Stimulated activated naive B cell treated with anti-CD40 and anti-IgM and Interleukin-4, amounts not matched to agents 10 μg/mL and 1 μg/mL and 100 μg/mL, for 72 hours (primary cell): ENCODE measurements around the gene FAM184A.
"Not testable (repeated sequence)": the region's sequence is repeated elsewhere in the genome, so short reads cannot be mapped to it uniquely, and the experiment has no call there.

ENCODE experiments used
- ATAC-seq, 2 donors: fragments of 150-1000 bp; cut with Tn5 transposase; replicated peaks; 2 replicates each; pipeline ENCODE4 v1.10.0; 2021; ENCODE audit warnings: moderate library complexity in 1 of 2
- DNase-seq: peaks from one replicate; pipeline ENCODE4 v3.0.0; 2021
- H3K27ac Mint-ChIP-seq: one replicate; pipeline ENCODE4 v1.8.0; 2022; ENCODE audit warnings: mild to moderate bottlenecking, mixed read lengths
- H3K27me3 Mint-ChIP-seq, 2 donors: one replicate each; pipeline ENCODE4 v1.8.0; 2022; ENCODE audit warnings: mixed read lengths in 2 of 2
- H3K36me3 Mint-ChIP-seq, 2 donors: one replicate each; pipeline ENCODE4 v1.8.0; 2022; ENCODE audit warnings: mixed read lengths in 2 of 2, mild to moderate bottlenecking in 1 of 2
- H3K4me1 Mint-ChIP-seq, 2 donors: one replicate each; pipeline ENCODE4 v1.8.0; 2022; ENCODE audit warnings: mixed read lengths in 2 of 2, mild to moderate bottlenecking in 1 of 2
- H3K4me3 Mint-ChIP-seq, 2 donors: one replicate each; pipeline ENCODE4 v1.8.0; 2022; ENCODE audit warnings: mild to moderate bottlenecking in 2 of 2, mixed read lengths in 2 of 2, moderate library complexity in 1 of 2
- H3K9me3 Mint-ChIP-seq, 2 donors: one replicate each; pipeline ENCODE4 v1.8.0; 2022; ENCODE audit warnings: mixed read lengths in 2 of 2, mild to moderate bottlenecking in 1 of 2

FAM184A gene

GRCh38 chr6:119032428-119032827 lies 46.0 kb downstream of the FAM184A start:
- DNase-seq (no peak), ATAC-seq (no peak)
- Mint-ChIP-seq H3K4me3 (no peak overlapping the region), H3K27ac (no peak overlapping the region), H3K9me3 (no peaks in the 10 kb centered on the region), H3K4me1 (no peaks in the 10 kb centered on the region), H3K27me3 (no peaks in the 10 kb centered on the region), H3K36me3 (no peaks in the 10 kb centered on the region)

- H3K27ac Mint-ChIP-seq, result no peak overlapping the region
- peaks cover 2 to 3% of the 10 kb centered on the region in 2 donors for H3K9me3 Mint-ChIP-seq
These were observed 47.7 kb downstream of the FAM184A start for GRCh38 chr6:119030759-119031158.

GRCh38 chr6:119028091-119028490 lies 50.4 kb downstream of the FAM184A start:
- peaks cover 2 to 3% of the 10 kb centered on the region in 2 donors for H3K9me3 Mint-ChIP-seq
- H3K4me3 Mint-ChIP-seq, result no peak overlapping the region
- peaks cover 0 to 4% of the 10 kb centered on the region in 2 donors for H3K27me3 Mint-ChIP-seq
- H3K36me3 Mint-ChIP-seq, result no peaks in the 10 kb centered on the region
- DNase-seq, result no peak
- no peak for ATAC-seq
- H3K4me1 Mint-ChIP-seq, result no peaks in the 10 kb centered on the region
- H3K27ac Mint-ChIP-seq, result no peak overlapping the region

More at GRCh38 chr6:119030759-119031158, 47.7 kb downstream of the FAM184A start:
- Mint-ChIP-seq H3K27me3 (peaks cover 0 to 4% of the 10 kb centered on the region in 2 donors), H3K4me3 (no peak overlapping the region), H3K4me1 (no peaks in the 10 kb centered on the region), H3K36me3 (no peaks in the 10 kb centered on the region)
- DNase-seq (no peak), ATAC-seq (no peak)

DNA sequence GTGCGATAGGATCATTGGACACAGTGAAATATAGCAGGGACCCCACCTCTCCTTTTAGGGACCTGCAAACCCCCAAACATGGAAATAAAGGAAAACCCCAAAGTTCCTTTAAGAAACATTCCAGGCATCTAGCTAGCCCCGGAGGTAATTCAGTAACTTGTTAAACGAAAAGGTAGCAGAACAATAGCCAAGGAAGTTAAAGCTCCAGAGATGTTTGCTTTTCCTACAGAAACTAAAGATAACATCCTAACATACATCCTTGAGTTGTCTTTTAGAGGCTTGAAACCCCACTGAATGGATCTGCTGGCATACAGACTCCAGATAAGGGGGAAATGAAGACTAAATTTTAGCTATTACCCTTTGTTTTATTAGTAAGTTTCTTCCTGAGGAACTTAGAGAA lies 51.0 kb downstream of the FAM184A start:
- no peaks in the 10 kb centered on the region for H3K36me3 Mint-ChIP-seq
- peaks cover 0 to 4% of the 10 kb centered on the region in 2 donors for H3K27me3 Mint-ChIP-seq
- H3K27ac Mint-ChIP-seq, result no peak overlapping the region
- DNase-seq (no peak), ATAC-seq (no peak)
- no peak overlapping the region for H3K4me3 Mint-ChIP-seq
- no peaks in the 10 kb centered on the region for H3K4me1 Mint-ChIP-seq
- H3K9me3 Mint-ChIP-seq, result peaks cover 2 to 3% of the 10 kb centered on the region in 2 donors

- H3K9me3 Mint-ChIP-seq, result peaks cover 2 to 3% of the 10 kb centered on the region in 2 donors
- no peak overlapping the region for H3K27ac Mint-ChIP-seq
- H3K36me3 Mint-ChIP-seq, result no peaks in the 10 kb centered on the region
- ATAC-seq (no peak), DNase-seq (no peak)
- H3K4me1 Mint-ChIP-seq, result no peaks in the 10 kb centered on the region
- peaks cover 0 to 4% of the 10 kb centered on the region in 2 donors for H3K27me3 Mint-ChIP-seq
- H3K4me3 Mint-ChIP-seq, result no peak overlapping the region
These were observed 51.6 kb downstream of the FAM184A start for GRCh38 chr6:119026822-119027221.

GRCh38 chr6:119025793-119026192 lies 52.7 kb downstream of the FAM184A start:
- H3K9me3 Mint-ChIP-seq, result peaks cover 2 to 3% of the 10 kb centered on the region in 2 donors
- no peak for DNase-seq
- no peaks in the 10 kb centered on the region for H3K36me3 Mint-ChIP-seq
- ATAC-seq, result no peak
- H3K27ac Mint-ChIP-seq, result no peak overlapping the region
- H3K27me3 Mint-ChIP-seq, result peaks cover 0 to 4% of the 10 kb centered on the region in 2 donors
- no peak overlapping the region for H3K4me3 Mint-ChIP-seq
- H3K4me1 Mint-ChIP-seq, result no peaks in the 10 kb centered on the region

- peaks cover 0 to 4% of the 10 kb centered on the region in 2 donors for H3K27me3 Mint-ChIP-seq
- H3K9me3 Mint-ChIP-seq, result peaks cover 2 to 3% of the 10 kb centered on the region in 2 donors
- H3K27ac Mint-ChIP-seq, result no peak overlapping the region
- no peaks in the 10 kb centered on the region for H3K4me1 Mint-ChIP-seq
- no peak overlapping the region for H3K4me3 Mint-ChIP-seq
- no peaks in the 10 kb centered on the region for H3K36me3 Mint-ChIP-seq
- ATAC-seq (no peak), DNase-seq (no peak)
These were observed 54.4 kb downstream of the FAM184A start for GRCh38 chr6:119024111-119024510.

- Mint-ChIP-seq H3K36me3 (no peaks in the 10 kb centered on the region), H3K9me3 (peaks cover 2 to 3% of the 10 kb centered on the region in 2 donors), H3K27ac (no peak overlapping the region), H3K27me3 (peaks cover 0 to 4% of the 10 kb centered on the region in 2 donors), H3K4me3 (no peak overlapping the region), H3K4me1 (no peaks in the 10 kb centered on the region)
- DNase-seq (no peak), ATAC-seq (no peak)
These were observed 55.7 kb downstream of the FAM184A start for GRCh38 chr6:119022796-119023195.

DNA sequence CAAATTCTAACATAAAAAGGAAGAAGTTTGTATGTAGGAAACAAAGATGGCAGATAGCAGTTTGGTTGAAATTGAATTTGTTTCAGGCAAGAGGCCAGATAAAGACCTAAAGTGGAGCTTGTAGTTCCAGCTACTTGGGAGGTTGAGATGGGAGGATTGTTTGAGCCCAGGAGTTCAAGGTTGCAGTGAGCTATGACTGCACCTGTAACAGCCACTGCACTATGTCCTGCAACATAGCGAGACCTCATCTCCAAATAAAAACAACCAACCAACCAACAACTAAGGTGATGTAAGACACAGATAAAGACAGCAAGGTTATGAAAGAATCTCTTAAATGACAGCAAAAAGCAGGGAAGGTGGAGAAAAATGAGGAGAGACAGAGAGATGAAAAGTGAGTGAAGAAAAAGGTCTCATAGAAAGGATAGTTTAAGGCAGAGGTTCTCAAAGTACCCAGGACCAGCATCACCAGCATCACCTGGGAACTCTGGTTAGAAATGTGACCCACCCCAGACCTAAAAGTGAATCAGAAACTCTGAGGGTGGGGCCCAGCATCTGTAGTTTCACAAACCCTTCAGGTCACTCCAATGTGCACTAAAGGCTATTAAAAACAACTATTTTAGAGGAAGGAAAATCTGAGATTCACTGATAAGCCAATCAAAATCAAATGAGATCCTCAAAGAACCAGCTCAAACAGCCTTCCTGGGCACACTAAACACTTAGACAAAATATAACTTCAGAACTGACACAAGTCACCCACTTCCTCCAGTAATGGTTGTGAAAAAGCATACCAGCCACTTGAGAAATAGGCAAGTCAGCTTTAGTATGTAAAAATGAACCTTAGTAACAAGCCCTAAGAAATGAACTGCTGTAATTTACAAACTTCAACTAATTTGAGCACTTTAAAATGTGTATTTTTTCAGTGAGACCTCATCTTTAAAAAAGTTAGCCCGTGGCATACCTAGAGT lies 57.6 kb downstream of the FAM184A start:
- DNase-seq, result no peak

GRCh38 chr6:119015165-119015564 lies 63.3 kb downstream of the FAM184A start:
- H3K9me3 Mint-ChIP-seq, H3K4me3 Mint-ChIP-seq, H3K36me3 Mint-ChIP-seq, DNase-seq, H3K27me3 Mint-ChIP-seq, H3K4me1 Mint-ChIP-seq, ATAC-seq, H3K27ac Mint-ChIP-seq: not testable (repeated sequence)

More for the DNA sequence above, 57.6 kb downstream of the FAM184A start:
- ATAC-seq, result no peak
- H3K4me1 Mint-ChIP-seq, result no peaks in the 10 kb centered on the region
- no peaks in the 10 kb centered on the region for H3K27me3 Mint-ChIP-seq
- no peaks in the 10 kb centered on the region for H3K9me3 Mint-ChIP-seq
- H3K27ac Mint-ChIP-seq, result no peak overlapping the region
- H3K4me3 Mint-ChIP-seq, result no peak overlapping the region
- H3K36me3 Mint-ChIP-seq, result no peaks in the 10 kb centered on the region

DNA sequence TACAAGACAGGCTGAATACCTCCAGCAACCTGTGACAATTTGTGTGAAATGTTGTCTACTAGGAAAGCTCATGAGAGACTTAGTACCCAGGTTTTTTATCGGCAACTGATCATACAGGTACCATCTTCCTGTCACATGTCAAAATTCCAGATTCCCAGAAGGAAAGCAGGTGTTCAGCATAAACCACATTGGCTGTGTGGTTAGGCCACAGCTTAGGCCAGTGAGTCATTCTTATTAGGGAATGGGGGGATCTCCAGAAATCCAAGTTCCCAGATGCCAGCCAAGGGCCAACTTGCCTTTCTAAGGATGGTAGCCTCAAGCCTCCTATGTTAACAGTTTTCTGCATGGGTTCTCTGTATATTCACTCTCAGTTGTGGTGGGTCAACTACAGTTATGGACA lies 65.9 kb downstream of the FAM184A start:
- H3K4me1 Mint-ChIP-seq, result no peaks in the 10 kb centered on the region

GRCh38 chr6:119009266-119009665 lies 69.2 kb downstream of the FAM184A start:
- DNase-seq, H3K27me3 Mint-ChIP-seq, H3K27ac Mint-ChIP-seq, ATAC-seq, H3K4me3 Mint-ChIP-seq, H3K36me3 Mint-ChIP-seq, H3K4me1 Mint-ChIP-seq, H3K9me3 Mint-ChIP-seq: not testable (repeated sequence)

More for the DNA sequence above, 65.9 kb downstream of the FAM184A start:
- ATAC-seq, result no peak
- H3K27ac Mint-ChIP-seq, result no peak overlapping the region
- peaks cover 0 to 5% of the 10 kb centered on the region in 2 donors for H3K36me3 Mint-ChIP-seq
- no peaks in the 10 kb centered on the region for H3K27me3 Mint-ChIP-seq
- no peak overlapping the region for H3K4me3 Mint-ChIP-seq
- peaks cover 9% of the 10 kb centered on the region in 2 donors for H3K9me3 Mint-ChIP-seq
- DNase-seq, result no peak

DNA sequence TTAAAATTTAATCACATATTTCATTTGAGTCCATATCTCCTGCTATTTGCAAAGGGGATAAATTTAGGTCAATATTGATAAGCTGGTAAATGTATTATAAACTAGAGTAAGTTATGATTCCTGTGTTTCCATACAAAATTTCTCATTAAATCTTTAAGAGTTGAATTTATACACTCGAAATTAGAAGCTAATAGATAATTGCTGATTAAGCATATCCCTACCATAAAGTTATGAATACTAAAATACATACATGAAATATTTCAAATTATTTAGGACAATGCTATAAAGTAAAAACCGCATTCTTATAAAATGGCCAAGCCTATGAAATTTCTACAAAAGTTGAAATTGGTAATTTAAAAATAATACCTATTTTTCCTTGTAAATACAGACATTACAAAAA lies 71.5 kb downstream of the FAM184A start:
- no peak for ATAC-seq
- Mint-ChIP-seq H3K36me3 (peaks cover 0 to 5% of the 10 kb centered on the region in 2 donors), H3K4me1 (no peaks in the 10 kb centered on the region), H3K4me3 (no peak overlapping the region), H3K27me3 (no peaks in the 10 kb centered on the region), H3K9me3 (peaks cover 9% of the 10 kb centered on the region in 2 donors), H3K27ac (no peak overlapping the region)
- DNase-seq, result no peak

GRCh38 chr6:119002069-119002468 lies 76.4 kb downstream of the FAM184A start:
- Mint-ChIP-seq H3K4me1 (no peaks in the 10 kb centered on the region), H3K36me3 (no peaks in the 10 kb centered on the region), H3K4me3 (no peak overlapping the region), H3K27me3 (no peaks in the 10 kb centered on the region), H3K27ac (no peak overlapping the region), H3K9me3 (no peaks in the 10 kb centered on the region)
- DNase-seq, result no peak
- no peak for ATAC-seq

- Mint-ChIP-seq H3K27ac (no peak overlapping the region), H3K36me3 (no peaks in the 10 kb centered on the region), H3K9me3 (no peaks in the 10 kb centered on the region), H3K27me3 (no peaks in the 10 kb centered on the region), H3K4me3 (no peak overlapping the region), H3K4me1 (no peaks in the 10 kb centered on the region)
- ATAC-seq (no peak), DNase-seq (no peak)
These were observed 78.9 kb downstream of the FAM184A start for GRCh38 chr6:118999494-119000040.
